Neural progenitor cell (in vitro differentiated cells): ENCODE data around the gene PTTG2. TPM values are rescaled to one million over a fixed set of nuclear protein-coding genes. Genes with fewer than 3 reads are reported as not detected.

Source experiments
- DNase-seq: peaks from one replicate; pipeline ENCODE4 v3.0.0-alpha.2; 2016; ENCODE audit warnings: low spot score
- H2AFZ ChIP-seq: fragments of 200-600 bp; sonication (generic); replicated peaks from 2 replicates; pipeline ENCODE4 v1.6.1; 2016; ENCODE audit warnings: antibody characterized with exemption
- H3F3A ChIP-seq: fragments of 200-600 bp; sonication (generic); 2 replicates; pipeline ENCODE4 v1.6.1; 2016; ENCODE audit warnings: antibody characterized with exemption, low read depth
- H3K27ac ChIP-seq: fragments of 200-600 bp; sonication (generic); 2 replicates; pipeline ENCODE4 v1.5.1; 2016; ENCODE audit warnings: mild to moderate bottlenecking
- H3K27me3 ChIP-seq: fragments of 200-600 bp; sonication (generic); 2 replicates; pipeline ENCODE4 v1.6.1; 2016; ENCODE audit warnings: mild to moderate bottlenecking, moderate library complexity
- H3K36me3 ChIP-seq: fragments of 200-600 bp; sonication (generic); 2 replicates; pipeline ENCODE4 v1.5.1; 2016
- H3K4me1 ChIP-seq: fragments of 200-600 bp; sonication (generic); 2 replicates; pipeline ENCODE4 v1.6.1; 2016; ENCODE audit warnings: mixed run types
- H3K4me2 ChIP-seq: fragments of 200-600 bp; sonication (generic); 2 replicates; pipeline ENCODE4 v1.6.1; 2016
- H3K4me3 ChIP-seq: fragments of 200-600 bp; sonication (generic); 2 replicates; pipeline ENCODE4 v1.5.1; 2016
- H3K79me2 ChIP-seq: fragments of 200-600 bp; sonication (generic); 2 replicates; pipeline ENCODE4 v1.6.1; 2016; ENCODE audit warnings: low read depth
- H3K9ac ChIP-seq: fragments of 200-600 bp; sonication (generic); 2 replicates; pipeline ENCODE4 v1.6.1; 2016
- H3K9me3 ChIP-seq: fragments of 200-600 bp; sonication (generic); 2 replicates; pipeline ENCODE4 v1.5.1; 2016; ENCODE audit warnings: low read depth
- H4K20me1 ChIP-seq: fragments of 200-600 bp; sonication (generic); 2 replicates; pipeline ENCODE4 v1.6.1; 2016; ENCODE audit warnings: low read depth
- H3K27ac Mint-ChIP-seq: 3 replicates; pipeline ENCODE4 v1.8.0; 2021; ENCODE audit warnings: mixed read lengths
- H3K27me3 Mint-ChIP-seq: 2 replicates; pipeline ENCODE4 v1.8.0; 2022; ENCODE audit warnings: low read depth, mild to moderate bottlenecking, inconsistent platforms, moderate library complexity, mixed read lengths; ENCODE audit not compliant: insufficient read depth
- H3K36me3 Mint-ChIP-seq: 3 replicates; pipeline ENCODE4 v1.8.0; 2021; ENCODE audit warnings: mixed read lengths
- H3K4me1 Mint-ChIP-seq: 3 replicates; pipeline ENCODE4 v1.8.0; 2021; ENCODE audit warnings: mixed read lengths
- H3K4me3 Mint-ChIP-seq: 3 replicates; pipeline ENCODE4 v1.8.0; 2021; ENCODE audit warnings: mild to moderate bottlenecking, moderate library complexity, mixed read lengths
- H3K9me3 Mint-ChIP-seq: 3 replicates; pipeline ENCODE4 v1.8.0; 2020; ENCODE audit warnings: mixed read lengths
- CTCF ChIP-seq: fragments of 200-600 bp; sonication (generic); IDR thresholded peaks from 2 replicates; pipeline ENCODE4 v1.5.1; 2017; ENCODE audit warnings: antibody characterized with exemption, mild to moderate bottlenecking
- EZH2 ChIP-seq: fragments of 200-600 bp; sonication (generic); IDR thresholded peaks from 2 replicates; pipeline ENCODE4 v1.6.1; 2017; ENCODE audit warnings: antibody characterized with exemption, mild to moderate bottlenecking, moderate library complexity
- EZH2phosphoT487 ChIP-seq: fragments of 200-600 bp; sonication (generic); IDR thresholded peaks from 2 replicates; pipeline ENCODE4 v1.6.1; 2017; ENCODE audit warnings: antibody characterized with exemption
- total RNA-seq: library from RNA; depleted of rRNA; stranded (reverse); fragments of >200 nt; gene quantifications from 2 replicates; pipeline ENCODE4 v1.2.3, GENCODE V29; 2015; ENCODE audit warnings: low replicate concordance

PTTG2 gene
- total RNA-seq, 1 donor from 2014 or later = not detected

- H3K4me1 Mint-ChIP-seq = peaks cover 23% of the 10 kb centered on the region
- no peak for DNase-seq
- no peak overlapping the region for H3K27ac Mint-ChIP-seq
Observed at GRCh38 chr4:38001927-38002326, 41.7 kb downstream of the PTTG2 start.

GRCh38 chr4:38002451-38003071 is 42.4 kb downstream of the PTTG2 start:
- peaks cover 42% of the 10 kb centered on the region for H3K4me1 ChIP-seq
- no peaks in the 10 kb centered on the region for H3K27me3 ChIP-seq
- DNase-seq = peak; percentile 28
- Mint-ChIP-seq H3K27me3 (peaks cover 2% of the 10 kb centered on the region), H3K9me3 (no peaks in the 10 kb centered on the region), H3K4me3 (no peak overlapping the region), H3K4me1 (peaks cover 25% of the 10 kb centered on the region), H3K27ac (no peak overlapping the region), H3K36me3 (no peaks in the 10 kb centered on the region)
- H2AFZ ChIP-seq = no peak overlapping the region
- H3K27ac ChIP-seq = no peak overlapping the region
- H3K79me2 ChIP-seq = peaks cover 72% of the 10 kb centered on the region
- TF ChIP-seq EZH2 (no peak), CTCF (no peak), EZH2phosphoT487 (no peak)
- H3K4me3 ChIP-seq = no peak overlapping the region
- no peaks in the 10 kb centered on the region for H3K36me3 ChIP-seq
- no peak overlapping the region for H3K9ac ChIP-seq
- H3K4me2 ChIP-seq = no peak overlapping the region
- no peaks in the 10 kb centered on the region for H3F3A ChIP-seq
- H4K20me1 ChIP-seq = peaks cover 48% of the 10 kb centered on the region
- no peaks in the 10 kb centered on the region for H3K9me3 ChIP-seq

More at GRCh38 chr4:38001927-38002326, 41.7 kb downstream of the PTTG2 start:
- Histone ChIP-seq H4K20me1 (peaks cover 49% of the 10 kb centered on the region), H3K79me2 (peaks cover 72% of the 10 kb centered on the region), H3K4me1 (peaks cover 44% of the 10 kb centered on the region), H2AFZ (no peak overlapping the region), H3K4me3 (no peak overlapping the region), H3K9me3 (no peaks in the 10 kb centered on the region), H3K36me3 (no peaks in the 10 kb centered on the region), H3K9ac (no peak overlapping the region), H3K27me3 (no peaks in the 10 kb centered on the region), H3K4me2 (no peak overlapping the region), H3F3A (no peaks in the 10 kb centered on the region), H3K27ac (no peak overlapping the region)
- no peaks in the 10 kb centered on the region for H3K9me3 Mint-ChIP-seq
- no peak overlapping the region for H3K4me3 Mint-ChIP-seq
- no peaks in the 10 kb centered on the region for H3K36me3 Mint-ChIP-seq
- peaks cover 2% of the 10 kb centered on the region for H3K27me3 Mint-ChIP-seq
- no peak for TF ChIP-seq EZH2phosphoT487
- no peak for TF ChIP-seq EZH2
- TF ChIP-seq CTCF = no peak

GRCh38 chr4:38003102-38003501 is 42.9 kb downstream of the PTTG2 start:
- Mint-ChIP-seq H3K36me3 (no peaks in the 10 kb centered on the region), H3K27me3 (peaks cover 2% of the 10 kb centered on the region), H3K4me3 (no peak overlapping the region), H3K9me3 (no peaks in the 10 kb centered on the region), H3K4me1 (peaks cover 29% of the 10 kb centered on the region), H3K27ac (no peak overlapping the region)
- no peaks in the 10 kb centered on the region for H3K27me3 ChIP-seq
- peaks cover 48% of the 10 kb centered on the region for H4K20me1 ChIP-seq
- no peaks in the 10 kb centered on the region for H3K36me3 ChIP-seq
- no peak for TF ChIP-seq EZH2
- no peak for TF ChIP-seq EZH2phosphoT487
- H3K4me2 ChIP-seq = no peak overlapping the region
- H3K4me3 ChIP-seq = no peak overlapping the region
- no peaks in the 10 kb centered on the region for H3K9me3 ChIP-seq
- no peak overlapping the region for H2AFZ ChIP-seq
- H3K27ac ChIP-seq = no peak overlapping the region
- H3K9ac ChIP-seq = no peak overlapping the region
- peaks cover 47% of the 10 kb centered on the region for H3K4me1 ChIP-seq
- peaks cover 70% of the 10 kb centered on the region for H3K79me2 ChIP-seq
- DNase-seq = no peak
- H3F3A ChIP-seq = no peaks in the 10 kb centered on the region

GRCh38 chr4:38003628-38004027 is 43.4 kb downstream of the PTTG2 start:
- Histone ChIP-seq H3K36me3 (no peaks in the 10 kb centered on the region), H3K79me2 (peaks cover 70% of the 10 kb centered on the region), H3K9ac (no peak overlapping the region), H3K4me2 (no peak overlapping the region), H3K9me3 (no peaks in the 10 kb centered on the region), H3K4me1 (peaks cover 52% of the 10 kb centered on the region), H2AFZ (no peak overlapping the region), H3K27me3 (no peaks in the 10 kb centered on the region), H3F3A (no peaks in the 10 kb centered on the region), H3K27ac (no peak overlapping the region), H3K4me3 (no peak overlapping the region), H4K20me1 (peaks cover 50% of the 10 kb centered on the region)
- H3K27ac Mint-ChIP-seq = no peak overlapping the region
- peaks cover 2% of the 10 kb centered on the region for H3K27me3 Mint-ChIP-seq
- no peak for DNase-seq
- H3K4me1 Mint-ChIP-seq = peaks cover 34% of the 10 kb centered on the region
- H3K4me3 Mint-ChIP-seq = no peak overlapping the region
- no peak for TF ChIP-seq CTCF
- H3K9me3 Mint-ChIP-seq = no peaks in the 10 kb centered on the region
- no peaks in the 10 kb centered on the region for H3K36me3 Mint-ChIP-seq
